Right atrium auricular region (tissue), 2 donors: Measurements from ENCODE around the gene DNAH9. TPM values are rescaled to one million over a fixed set of nuclear protein-coding genes. Genes with fewer than 3 reads are reported as not detected.

Experiments used
- DNase-seq: peaks from one replicate; pipeline ENCODE4 v3.0.0-alpha.2; 2019; ENCODE audit warnings: low spot score
- H3K27ac ChIP-seq, 2 donors: fragments of 200-600 bp; sonication (generic); 1 replicate in 1 of 2; 2 replicates in 1 of 2; pipeline ENCODE4 v1.5.1; 2016 to 2019
- H3K27me3 ChIP-seq, 2 donors: fragments of 200-600 bp; sonication (generic); one replicate each; pipeline versions ENCODE4 v1.5.1 to v1.6.0; 2017 to 2019
- H3K36me3 ChIP-seq: fragments of 200-600 bp; sonication (generic); one replicate; pipeline ENCODE4 v1.5.1; 2016
- H3K4me1 ChIP-seq, 2 donors: fragments of 200-600 bp; sonication (generic); one replicate each; pipeline versions ENCODE4 v1.5.1 to v1.6.0; 2017 to 2019
- H3K4me3 ChIP-seq, 2 donors: fragments of 200-600 bp; sonication (generic); 1 replicate in 1 of 2; 2 replicates in 1 of 2; pipeline ENCODE4 v1.5.1; 2017 to 2019; ENCODE audit warnings: mild to moderate bottlenecking in 1 of 2, moderate library complexity in 1 of 2
- H3K9me3 ChIP-seq, 2 donors: fragments of 200-600 bp; sonication (generic); one replicate each; pipeline ENCODE4 v1.5.1; 2019
- total RNA-seq, 2 donors: library from RNA; depleted of rRNA; stranded (reverse); fragments of >200 nt; gene quantifications; one replicate each; pipeline ENCODE4 v1.1.0, GENCODE V29; 2016
- TF ChIP-seq, protein P1 (sequence below), 2 donors: fragments of 200-600 bp; sonication (generic); IDR thresholded peaks; one replicate each; pipeline ENCODE4 v1.5.1; 2019; ENCODE audit warnings: antibody characterized with exemption in 2 of 2

The DNAH9 gene
- total RNA-seq, 2 donors from 2014 or later: 0.63 TPM; not detected in 1

DNA sequence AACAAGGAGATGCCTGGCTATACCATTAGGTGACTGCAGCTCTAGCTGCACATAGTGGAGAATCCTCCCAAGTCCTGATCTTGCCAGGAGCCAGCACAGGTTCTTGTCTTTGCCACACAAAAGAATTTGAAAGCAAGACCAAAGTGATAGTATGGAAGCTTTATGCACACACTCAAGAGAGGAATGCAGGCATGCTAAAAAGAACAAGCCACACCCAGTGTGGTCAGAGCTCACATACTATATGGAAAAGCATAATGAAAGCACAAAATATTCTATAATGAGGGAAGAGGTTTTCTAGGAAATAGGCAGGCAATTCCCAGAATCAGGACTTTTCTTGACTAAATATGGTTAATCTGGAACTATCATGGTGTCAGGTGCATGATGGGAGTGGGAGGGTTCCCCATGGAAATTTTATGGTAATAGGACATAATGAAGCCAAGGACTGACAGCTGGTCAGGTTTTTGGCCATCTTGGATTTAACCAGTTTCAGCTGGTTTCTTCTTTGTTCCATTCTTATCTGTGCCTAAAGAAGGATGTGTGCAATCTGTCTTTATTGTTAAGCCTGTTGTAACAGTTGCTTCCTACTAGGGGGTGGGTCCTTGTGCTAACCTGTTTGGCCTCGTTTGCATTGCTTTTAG, 227.4 kb downstream of the DNAH9 start:
- no peaks in the 10 kb centered on the region for H3K4me1 ChIP-seq
- H3K27ac ChIP-seq: no peak overlapping the region
- H3K9me3 ChIP-seq: no peaks in the 10 kb centered on the region
- H3K36me3 ChIP-seq: no peaks in the 10 kb centered on the region
- no peak for DNase-seq
- H3K27me3 ChIP-seq: no peaks in the 10 kb centered on the region
- H3K4me3 ChIP-seq: no peak overlapping the region
- TF ChIP-seq, protein P1, sequence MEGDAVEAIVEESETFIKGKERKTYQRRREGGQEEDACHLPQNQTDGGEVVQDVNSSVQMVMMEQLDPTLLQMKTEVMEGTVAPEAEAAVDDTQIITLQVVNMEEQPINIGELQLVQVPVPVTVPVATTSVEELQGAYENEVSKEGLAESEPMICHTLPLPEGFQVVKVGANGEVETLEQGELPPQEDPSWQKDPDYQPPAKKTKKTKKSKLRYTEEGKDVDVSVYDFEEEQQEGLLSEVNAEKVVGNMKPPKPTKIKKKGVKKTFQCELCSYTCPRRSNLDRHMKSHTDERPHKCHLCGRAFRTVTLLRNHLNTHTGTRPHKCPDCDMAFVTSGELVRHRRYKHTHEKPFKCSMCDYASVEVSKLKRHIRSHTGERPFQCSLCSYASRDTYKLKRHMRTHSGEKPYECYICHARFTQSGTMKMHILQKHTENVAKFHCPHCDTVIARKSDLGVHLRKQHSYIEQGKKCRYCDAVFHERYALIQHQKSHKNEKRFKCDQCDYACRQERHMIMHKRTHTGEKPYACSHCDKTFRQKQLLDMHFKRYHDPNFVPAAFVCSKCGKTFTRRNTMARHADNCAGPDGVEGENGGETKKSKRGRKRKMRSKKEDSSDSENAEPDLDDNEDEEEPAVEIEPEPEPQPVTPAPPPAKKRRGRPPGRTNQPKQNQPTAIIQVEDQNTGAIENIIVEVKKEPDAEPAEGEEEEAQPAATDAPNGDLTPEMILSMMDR (IDR thresholded peaks at IDR 0.05): no peak

DNA sequence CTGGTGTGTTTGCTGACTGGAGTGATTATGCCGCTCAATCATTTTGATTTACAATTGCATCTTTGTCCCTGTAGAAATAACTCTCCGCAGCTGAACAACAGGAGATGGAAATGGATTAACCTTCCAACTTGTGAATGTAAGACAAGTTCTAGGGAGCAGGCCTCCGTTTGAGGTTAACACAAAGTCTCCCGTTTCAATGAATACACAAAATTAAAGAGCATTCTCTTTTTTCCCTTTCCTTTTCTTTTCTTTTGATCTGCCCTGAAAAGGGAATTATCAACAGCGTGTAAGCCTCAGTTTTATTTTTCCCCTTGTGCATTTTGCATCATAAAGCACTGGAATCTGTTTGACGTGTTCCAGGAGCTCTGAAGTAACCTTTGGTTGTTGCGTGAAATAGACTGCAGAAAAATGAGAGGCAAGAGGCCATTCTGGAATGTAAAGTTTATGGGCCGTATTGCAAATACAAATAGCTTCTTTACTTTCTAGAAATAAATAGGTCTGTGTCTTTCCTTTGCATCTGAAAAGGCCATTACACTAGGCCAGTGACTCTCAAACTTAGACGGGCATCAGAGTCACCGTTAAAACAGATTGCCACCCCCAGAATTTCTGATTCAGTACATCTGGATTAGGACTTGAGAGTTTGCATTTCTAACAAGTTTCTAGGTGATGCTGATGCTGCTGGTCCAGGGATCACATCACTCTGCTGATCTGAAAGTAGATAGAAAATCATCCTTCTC, 234.3 kb downstream of the DNAH9 start:
- H3K27me3 ChIP-seq: no peaks in the 10 kb centered on the region
- TF ChIP-seq, protein P1 (IDR thresholded peaks at IDR 0.05): no peak
- no peak overlapping the region for H3K27ac ChIP-seq
- H3K36me3 ChIP-seq: no peaks in the 10 kb centered on the region
- H3K4me1 ChIP-seq: no peaks in the 10 kb centered on the region
- H3K9me3 ChIP-seq: no peaks in the 10 kb centered on the region
- H3K4me3 ChIP-seq: no peak overlapping the region
- no peak for DNase-seq

DNA sequence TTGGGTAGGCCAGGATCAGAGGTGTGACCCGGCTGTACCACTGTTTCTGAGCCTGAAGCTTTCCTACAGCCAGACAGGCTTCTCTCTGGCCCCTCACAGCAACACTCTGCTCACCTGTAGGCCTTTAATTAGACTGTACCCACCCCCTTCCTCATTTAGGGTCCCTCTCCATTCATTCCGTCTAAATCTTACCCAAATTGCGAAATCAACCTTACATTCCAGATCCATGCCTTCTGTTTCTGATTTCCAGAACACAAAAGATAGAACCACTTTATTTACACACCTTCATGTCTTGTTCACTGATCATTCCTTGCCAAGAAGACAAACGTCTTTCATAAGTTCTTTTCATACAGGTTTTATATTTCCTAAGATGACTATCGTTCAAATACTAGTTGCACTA, 238.2 kb downstream of the DNAH9 start:
- Histone ChIP-seq H3K4me1 (peaks cover 0 to 4% of the 10 kb centered on the region in 2 donors), H3K27me3 (no peaks in the 10 kb centered on the region), H3K4me3 (no peak overlapping the region), H3K9me3 (no peaks in the 10 kb centered on the region), H3K36me3 (no peaks in the 10 kb centered on the region), H3K27ac (no peak overlapping the region)
- no peak for DNase-seq
- TF ChIP-seq, protein P1 (IDR thresholded peaks at IDR 0.05): no peak

DNA sequence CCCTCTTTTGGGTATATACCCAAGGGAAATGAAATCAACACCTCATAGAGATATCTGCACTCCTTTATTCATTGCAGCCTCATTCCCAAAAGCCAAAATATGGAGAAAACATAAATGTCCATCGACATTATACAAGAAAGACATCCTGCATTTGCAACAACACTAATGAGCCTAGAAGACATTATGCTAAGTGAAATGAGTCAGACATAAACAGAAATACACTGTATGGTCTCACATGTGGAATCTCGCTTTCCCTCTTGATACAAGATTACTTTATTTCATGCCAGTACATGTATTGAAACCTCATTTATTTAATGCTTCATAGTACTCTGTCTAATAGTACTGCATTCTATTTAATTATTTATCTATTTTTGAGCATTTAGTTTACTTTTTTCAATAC, 241.8 kb downstream of the DNAH9 start:
- DNase-seq: no peak
- TF ChIP-seq, protein P1 (IDR thresholded peaks at IDR 0.05): no peak
- Histone ChIP-seq H3K27ac (no peak overlapping the region), H3K4me1 (peaks cover 0 to 4% of the 10 kb centered on the region in 2 donors), H3K4me3 (no peak overlapping the region), H3K9me3 (no peaks in the 10 kb centered on the region), H3K36me3 (no peaks in the 10 kb centered on the region), H3K27me3 (no peaks in the 10 kb centered on the region)

DNA sequence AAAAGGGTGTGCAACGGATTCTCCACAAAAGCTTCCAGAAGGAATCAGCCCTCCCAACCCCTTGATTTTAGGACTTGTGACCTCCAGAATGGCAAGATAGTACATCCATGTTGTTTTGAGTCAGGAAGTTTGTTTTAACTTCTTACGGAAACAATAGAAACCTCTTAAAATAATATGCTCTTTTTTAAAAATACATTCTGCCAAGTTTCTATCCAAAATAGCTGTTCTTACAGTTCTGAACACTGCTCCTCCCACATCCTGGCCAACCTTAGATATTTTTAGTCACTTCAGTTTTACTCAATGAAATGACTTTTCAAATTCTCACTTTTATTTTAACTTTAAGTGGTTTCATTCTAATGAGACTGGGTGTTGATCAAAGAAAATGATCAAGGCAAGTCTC, 242.6 kb downstream of the DNAH9 start:
- Histone ChIP-seq H3K27ac (no peak overlapping the region), H3K4me3 (no peak overlapping the region), H3K4me1 (peaks cover 0 to 4% of the 10 kb centered on the region in 2 donors), H3K9me3 (no peaks in the 10 kb centered on the region), H3K36me3 (no peaks in the 10 kb centered on the region), H3K27me3 (no peaks in the 10 kb centered on the region)
- DNase-seq: no peak
- TF ChIP-seq, protein P1 (IDR thresholded peaks at IDR 0.05): no peak
